GM12878 (cell line): ENCODE data around the gene MAK. TPM values are rescaled to one million over a fixed set of nuclear protein-coding genes. Genes with fewer than 3 reads are reported as not detected.
A peak's percentile ranks its signal among the peaks of the same experiment; 100 is the strongest.

Experiments used
- ATF2 ChIP-seq: IDR thresholded peaks from 2 replicates; pipeline ENCODE4 v1.6.1; 2012; ENCODE audit warnings: low read length, inconsistent platforms
- CHD1 ChIP-seq: IDR thresholded peaks from 2 replicates; pipeline ENCODE4 v1.6.1; 2012; ENCODE audit warnings: low read depth, low read length, improper control_type of control experiment
- CTCF ChIP-seq, 3 experiments: IDR thresholded peaks in 2 of 3; conservative IDR thresholded peaks in 1 of 3; 2 replicates each; pipeline ENCODE4 v1.5.1; 2011; ENCODE audit warnings: low read depth in 3 of 3, low read length in 3 of 3, mild to moderate bottlenecking in 3 of 3, control low read depth in 2 of 3, moderate library complexity in 2 of 3, inconsistent platforms in 1 of 3, mixed read lengths in 1 of 3; ENCODE audit not compliant: control insufficient read depth in 2 of 3, insufficient read depth in 1 of 3; ENCODE audit errors: extremely low read depth in 1 of 3
- HCFC1 ChIP-seq: fragments of 150-350 bp; IDR thresholded peaks from 2 replicates; pipeline ENCODE4 v1.6.1; 2014; ENCODE audit warnings: low read length
- HDAC2 ChIP-seq: fragments of 200-600 bp; sonication (generic); IDR thresholded peaks from 2 replicates; pipeline ENCODE4 v1.6.1; 2017
- JUNB ChIP-seq: IDR thresholded peaks from 2 replicates; pipeline ENCODE4 v1.6.1; 2016; ENCODE audit warnings: antibody characterized with exemption, mild to moderate bottlenecking
- NKRF ChIP-seq: fragments of 450-650 bp; conservative IDR thresholded peaks from 2 replicates; pipeline ENCODE4 v1.6.1; 2017; ENCODE audit warnings: mild to moderate bottlenecking, moderate library complexity
- POLR2A ChIP-seq: IDR thresholded peaks from 2 replicates; pipeline ENCODE4 v1.6.1; 2011; ENCODE audit warnings: low read depth, mild to moderate bottlenecking, low read length
- RB1 ChIP-seq: fragments of 450-650 bp; formaldehyde crosslinking; IDR thresholded peaks from 2 replicates; pipeline ENCODE4 v1.6.1; 2017; ENCODE audit warnings: mild to moderate bottlenecking, borderline replicate concordance
- SIX5 ChIP-seq: IDR thresholded peaks from 2 replicates; pipeline ENCODE4 v1.6.1; 2011; ENCODE audit warnings: mild to moderate bottlenecking, low read depth, low read length, moderate library complexity; ENCODE audit not compliant: severe bottlenecking
- TARDBP ChIP-seq: IDR thresholded peaks from 2 replicates; pipeline ENCODE4 v1.6.1; 2016; ENCODE audit warnings: borderline replicate concordance
- YBX1 ChIP-seq: fragments of 450-650 bp; IDR thresholded peaks from 2 replicates; pipeline ENCODE4 v1.6.1; 2016; ENCODE audit warnings: antibody characterized with exemption
- ZNF217 ChIP-seq: fragments of 450-650 bp; IDR thresholded peaks from 2 replicates; pipeline ENCODE4 v1.6.1; 2017; ENCODE audit warnings: antibody characterized with exemption, mild to moderate bottlenecking
- ZNF622 ChIP-seq: fragments of 450-650 bp; IDR thresholded peaks from 2 replicates; pipeline ENCODE4 v1.6.1; 2017; ENCODE audit warnings: mild to moderate bottlenecking, inconsistent platforms
- polyA plus RNA-seq, 11 experiments: library from polyadenylated mRNA; depleted of rRNA in 4 of 11; unstranded in 6 of 11; stranded (reverse) in 5 of 11; fragments of >200 nt; fragmentation: Nextera tagmentation in 4 of 11; fragmentation: Illumina TruSeq in 1 of 11; extraction: Ambion mirVana in 4 of 11; extraction: Trizol in 1 of 11; gene quantifications; 1 replicate in 1 of 11; 2 replicates in 10 of 11; pipeline versions ENCODE4 v1.2.1 to v1.2.3, GENCODE V29; 2011 to 2016; ENCODE audit warnings: inconsistent platforms in 2 of 11, missing spikeins in 2 of 11, low read depth in 1 of 11
- total RNA-seq, 4 experiments: library from RNA; depleted of rRNA in 3 of 4; stranded (reverse); fragments of >200 nt in 3 of 4; fragmentation: Illumina TruSeq in 1 of 4; extraction: Trizol in 1 of 4; gene quantifications; 2 replicates each; pipeline versions ENCODE4 v1.2.1 to v1.2.3, GENCODE V29; 2013 to 2021
- TF ChIP-seq, protein P1 (sequence below): IDR thresholded peaks from 2 replicates; pipeline ENCODE4 v1.6.1; 2012; ENCODE audit warnings: improper control_type of control experiment, low read depth, low read length; ENCODE audit not compliant: insufficient replicate concordance
- TF ChIP-seq, protein P2 (sequence below): fragments of 450-650 bp; formaldehyde crosslinking; IDR thresholded peaks from 2 replicates; pipeline ENCODE4 v1.4.0; 2020; ENCODE audit warnings: mild to moderate bottlenecking, moderate library complexity

Gene MAK
- total and polyA plus RNA-seq, 10 of the 15 experiments (the other 5 are each of a cell fraction or from before 2014, with no cell fraction given): 0.01 to 0.90 (median 0.13) TPM; not detected in 1

- TF ChIP-seq, protein P1, sequence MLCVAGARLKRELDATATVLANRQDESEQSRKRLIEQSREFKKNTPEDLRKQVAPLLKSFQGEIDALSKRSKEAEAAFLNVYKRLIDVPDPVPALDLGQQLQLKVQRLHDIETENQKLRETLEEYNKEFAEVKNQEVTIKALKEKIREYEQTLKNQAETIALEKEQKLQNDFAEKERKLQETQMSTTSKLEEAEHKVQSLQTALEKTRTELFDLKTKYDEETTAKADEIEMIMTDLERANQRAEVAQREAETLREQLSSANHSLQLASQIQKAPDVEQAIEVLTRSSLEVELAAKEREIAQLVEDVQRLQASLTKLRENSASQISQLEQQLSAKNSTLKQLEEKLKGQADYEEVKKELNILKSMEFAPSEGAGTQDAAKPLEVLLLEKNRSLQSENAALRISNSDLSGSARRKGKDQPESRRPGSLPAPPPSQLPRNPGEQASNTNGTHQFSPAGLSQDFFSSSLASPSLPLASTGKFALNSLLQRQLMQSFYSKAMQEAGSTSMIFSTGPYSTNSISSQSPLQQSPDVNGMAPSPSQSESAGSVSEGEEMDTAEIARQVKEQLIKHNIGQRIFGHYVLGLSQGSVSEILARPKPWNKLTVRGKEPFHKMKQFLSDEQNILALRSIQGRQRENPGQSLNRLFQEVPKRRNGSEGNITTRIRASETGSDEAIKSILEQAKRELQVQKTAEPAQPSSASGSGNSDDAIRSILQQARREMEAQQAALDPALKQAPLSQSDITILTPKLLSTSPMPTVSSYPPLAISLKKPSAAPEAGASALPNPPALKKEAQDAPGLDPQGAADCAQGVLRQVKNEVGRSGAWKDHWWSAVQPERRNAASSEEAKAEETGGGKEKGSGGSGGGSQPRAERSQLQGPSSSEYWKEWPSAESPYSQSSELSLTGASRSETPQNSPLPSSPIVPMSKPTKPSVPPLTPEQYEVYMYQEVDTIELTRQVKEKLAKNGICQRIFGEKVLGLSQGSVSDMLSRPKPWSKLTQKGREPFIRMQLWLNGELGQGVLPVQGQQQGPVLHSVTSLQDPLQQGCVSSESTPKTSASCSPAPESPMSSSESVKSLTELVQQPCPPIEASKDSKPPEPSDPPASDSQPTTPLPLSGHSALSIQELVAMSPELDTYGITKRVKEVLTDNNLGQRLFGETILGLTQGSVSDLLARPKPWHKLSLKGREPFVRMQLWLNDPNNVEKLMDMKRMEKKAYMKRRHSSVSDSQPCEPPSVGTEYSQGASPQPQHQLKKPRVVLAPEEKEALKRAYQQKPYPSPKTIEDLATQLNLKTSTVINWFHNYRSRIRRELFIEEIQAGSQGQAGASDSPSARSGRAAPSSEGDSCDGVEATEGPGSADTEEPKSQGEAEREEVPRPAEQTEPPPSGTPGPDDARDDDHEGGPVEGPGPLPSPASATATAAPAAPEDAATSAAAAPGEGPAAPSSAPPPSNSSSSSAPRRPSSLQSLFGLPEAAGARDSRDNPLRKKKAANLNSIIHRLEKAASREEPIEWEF: no peak
- TF ChIP-seq HDAC2 (no peak), CTCF (IDR thresholded peaks at IDR 0.05 in 2 of 3, conservative IDR thresholded peaks at IDR 0.05 in 1 of 3; ENCODE audit: control insufficient read depth in 2 of 3, extremely low read depth in 1 of 3, insufficient read depth in 1 of 3, low read depth in 3 of 3, low read length in 3 of 3) (no peak), JUNB (no peak), ATF2 (no peak), HCFC1 (no peak), TARDBP (no peak), ZNF622 (no peak), YBX1 (no peak), SIX5 (no peak), CHD1 (no peak), NKRF (peak; percentile 78), RB1 (peak; percentile 44; the same call in 1 of the 2 replicates), ZNF217 (no peak), POLR2A (peak; percentile 23; the same call in 1 of the 2 replicates)
- TF ChIP-seq, protein P2, sequence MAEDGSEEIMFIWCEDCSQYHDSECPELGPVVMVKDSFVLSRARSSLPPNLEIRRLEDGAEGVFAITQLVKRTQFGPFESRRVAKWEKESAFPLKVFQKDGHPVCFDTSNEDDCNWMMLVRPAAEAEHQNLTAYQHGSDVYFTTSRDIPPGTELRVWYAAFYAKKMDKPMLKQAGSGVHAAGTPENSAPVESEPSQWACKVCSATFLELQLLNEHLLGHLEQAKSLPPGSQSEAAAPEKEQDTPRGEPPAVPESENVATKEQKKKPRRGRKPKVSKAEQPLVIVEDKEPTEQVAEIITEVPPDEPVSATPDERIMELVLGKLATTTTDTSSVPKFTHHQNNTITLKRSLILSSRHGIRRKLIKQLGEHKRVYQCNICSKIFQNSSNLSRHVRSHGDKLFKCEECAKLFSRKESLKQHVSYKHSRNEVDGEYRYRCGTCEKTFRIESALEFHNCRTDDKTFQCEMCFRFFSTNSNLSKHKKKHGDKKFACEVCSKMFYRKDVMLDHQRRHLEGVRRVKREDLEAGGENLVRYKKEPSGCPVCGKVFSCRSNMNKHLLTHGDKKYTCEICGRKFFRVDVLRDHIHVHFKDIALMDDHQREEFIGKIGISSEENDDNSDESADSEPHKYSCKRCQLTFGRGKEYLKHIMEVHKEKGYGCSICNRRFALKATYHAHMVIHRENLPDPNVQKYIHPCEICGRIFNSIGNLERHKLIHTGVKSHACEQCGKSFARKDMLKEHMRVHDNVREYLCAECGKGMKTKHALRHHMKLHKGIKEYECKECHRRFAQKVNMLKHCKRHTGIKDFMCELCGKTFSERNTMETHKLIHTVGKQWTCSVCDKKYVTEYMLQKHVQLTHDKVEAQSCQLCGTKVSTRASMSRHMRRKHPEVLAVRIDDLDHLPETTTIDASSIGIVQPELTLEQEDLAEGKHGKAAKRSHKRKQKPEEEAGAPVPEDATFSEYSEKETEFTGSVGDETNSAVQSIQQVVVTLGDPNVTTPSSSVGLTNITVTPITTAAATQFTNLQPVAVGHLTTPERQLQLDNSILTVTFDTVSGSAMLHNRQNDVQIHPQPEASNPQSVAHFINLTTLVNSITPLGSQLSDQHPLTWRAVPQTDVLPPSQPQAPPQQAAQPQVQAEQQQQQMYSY (CRISPR knock-in tag): no peak
These were observed at the start of gene MAK (continued) for GRCh38 chr6:10837995-10838793.
